Neural progenitor cell (in vitro differentiated cells): ENCODE data around the gene THRB.

Experiments
- EZH2 ChIP-seq: fragments of 200-600 bp; sonication (generic); IDR thresholded peaks from 2 replicates; pipeline ENCODE4 v1.6.1; 2017; ENCODE audit warnings: antibody characterized with exemption, mild to moderate bottlenecking, moderate library complexity
- EZH2phosphoT487 ChIP-seq: fragments of 200-600 bp; sonication (generic); IDR thresholded peaks from 2 replicates; pipeline ENCODE4 v1.6.1; 2017; ENCODE audit warnings: antibody characterized with exemption
- TF ChIP-seq, protein P1 (sequence below): fragments of 200-600 bp; sonication (generic); IDR thresholded peaks from 2 replicates; pipeline ENCODE4 v1.5.1; 2017; ENCODE audit warnings: antibody characterized with exemption, mild to moderate bottlenecking

DNA sequence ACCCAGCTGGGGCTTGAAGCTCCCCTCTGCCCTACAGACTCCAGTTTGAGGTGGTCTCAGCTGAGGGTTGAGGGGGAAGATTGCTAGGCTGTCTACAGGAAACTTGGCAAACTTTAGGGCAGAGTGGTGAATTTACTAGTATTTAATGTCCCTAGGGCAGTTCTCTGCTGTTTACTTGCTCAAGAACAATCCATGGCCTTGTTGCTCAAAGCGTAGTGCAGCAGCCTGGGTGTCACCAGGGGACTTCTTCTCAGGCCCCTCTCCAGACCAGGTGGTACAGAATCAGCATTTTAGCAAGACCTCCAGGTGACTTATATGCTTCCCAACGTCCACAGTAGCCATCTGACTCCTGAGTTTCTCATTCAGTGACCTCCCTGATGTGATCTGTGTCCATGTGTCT is 360.7 kb downstream of the THRB start:
- TF ChIP-seq EZH2 (no peak), EZH2phosphoT487 (no peak)
- TF ChIP-seq, protein P1, sequence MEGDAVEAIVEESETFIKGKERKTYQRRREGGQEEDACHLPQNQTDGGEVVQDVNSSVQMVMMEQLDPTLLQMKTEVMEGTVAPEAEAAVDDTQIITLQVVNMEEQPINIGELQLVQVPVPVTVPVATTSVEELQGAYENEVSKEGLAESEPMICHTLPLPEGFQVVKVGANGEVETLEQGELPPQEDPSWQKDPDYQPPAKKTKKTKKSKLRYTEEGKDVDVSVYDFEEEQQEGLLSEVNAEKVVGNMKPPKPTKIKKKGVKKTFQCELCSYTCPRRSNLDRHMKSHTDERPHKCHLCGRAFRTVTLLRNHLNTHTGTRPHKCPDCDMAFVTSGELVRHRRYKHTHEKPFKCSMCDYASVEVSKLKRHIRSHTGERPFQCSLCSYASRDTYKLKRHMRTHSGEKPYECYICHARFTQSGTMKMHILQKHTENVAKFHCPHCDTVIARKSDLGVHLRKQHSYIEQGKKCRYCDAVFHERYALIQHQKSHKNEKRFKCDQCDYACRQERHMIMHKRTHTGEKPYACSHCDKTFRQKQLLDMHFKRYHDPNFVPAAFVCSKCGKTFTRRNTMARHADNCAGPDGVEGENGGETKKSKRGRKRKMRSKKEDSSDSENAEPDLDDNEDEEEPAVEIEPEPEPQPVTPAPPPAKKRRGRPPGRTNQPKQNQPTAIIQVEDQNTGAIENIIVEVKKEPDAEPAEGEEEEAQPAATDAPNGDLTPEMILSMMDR = no peak
